ENCODE measurements around the gene PKIG.

The PKIG gene

GRCh38 chr20:44600301-44600700 lies 17.9 kb downstream of the PKIG start:
- TF ChIP-seq, protein P1, sequence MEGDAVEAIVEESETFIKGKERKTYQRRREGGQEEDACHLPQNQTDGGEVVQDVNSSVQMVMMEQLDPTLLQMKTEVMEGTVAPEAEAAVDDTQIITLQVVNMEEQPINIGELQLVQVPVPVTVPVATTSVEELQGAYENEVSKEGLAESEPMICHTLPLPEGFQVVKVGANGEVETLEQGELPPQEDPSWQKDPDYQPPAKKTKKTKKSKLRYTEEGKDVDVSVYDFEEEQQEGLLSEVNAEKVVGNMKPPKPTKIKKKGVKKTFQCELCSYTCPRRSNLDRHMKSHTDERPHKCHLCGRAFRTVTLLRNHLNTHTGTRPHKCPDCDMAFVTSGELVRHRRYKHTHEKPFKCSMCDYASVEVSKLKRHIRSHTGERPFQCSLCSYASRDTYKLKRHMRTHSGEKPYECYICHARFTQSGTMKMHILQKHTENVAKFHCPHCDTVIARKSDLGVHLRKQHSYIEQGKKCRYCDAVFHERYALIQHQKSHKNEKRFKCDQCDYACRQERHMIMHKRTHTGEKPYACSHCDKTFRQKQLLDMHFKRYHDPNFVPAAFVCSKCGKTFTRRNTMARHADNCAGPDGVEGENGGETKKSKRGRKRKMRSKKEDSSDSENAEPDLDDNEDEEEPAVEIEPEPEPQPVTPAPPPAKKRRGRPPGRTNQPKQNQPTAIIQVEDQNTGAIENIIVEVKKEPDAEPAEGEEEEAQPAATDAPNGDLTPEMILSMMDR (IDR thresholded peaks at IDR 0.05): no peak
- Histone ChIP-seq H3K27ac (peak overlapping the region; percentile 88 to 90), H3K4me3 (peak overlapping the region; percentile 10)
- DNase-seq (ENCODE audit: low spot score): no peak

DNA sequence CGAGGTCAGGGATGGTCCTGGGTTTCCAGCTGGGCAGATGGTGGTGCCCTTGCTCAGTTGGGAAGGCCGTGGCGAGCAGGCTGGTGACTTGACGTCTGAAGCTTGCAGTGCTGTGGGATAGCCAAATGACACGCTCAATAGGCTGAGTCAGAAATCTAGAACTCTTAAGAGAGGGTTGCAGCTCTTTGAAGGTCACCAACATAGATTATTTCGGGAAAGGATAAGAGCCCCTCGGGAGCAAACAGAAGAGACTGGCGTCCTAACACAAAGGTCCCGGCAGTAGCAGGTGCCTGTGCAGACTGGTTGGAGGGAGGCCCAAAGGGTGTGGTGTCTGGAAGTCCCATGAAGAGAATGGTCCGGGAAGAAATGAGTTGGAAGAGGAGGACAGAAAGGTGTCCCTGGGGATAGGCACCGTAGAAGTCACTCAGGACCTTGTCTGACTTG lies 18.4 kb downstream of the PKIG start:
- Histone ChIP-seq H3K4me3 (peak overlapping the region; percentile 10), H3K27ac (peak overlapping the region; percentile 88 to 90)
- TF ChIP-seq, protein P1 (IDR thresholded peaks at IDR 0.05): no peak
- DNase-seq (ENCODE audit: low spot score): no peak

DNA sequence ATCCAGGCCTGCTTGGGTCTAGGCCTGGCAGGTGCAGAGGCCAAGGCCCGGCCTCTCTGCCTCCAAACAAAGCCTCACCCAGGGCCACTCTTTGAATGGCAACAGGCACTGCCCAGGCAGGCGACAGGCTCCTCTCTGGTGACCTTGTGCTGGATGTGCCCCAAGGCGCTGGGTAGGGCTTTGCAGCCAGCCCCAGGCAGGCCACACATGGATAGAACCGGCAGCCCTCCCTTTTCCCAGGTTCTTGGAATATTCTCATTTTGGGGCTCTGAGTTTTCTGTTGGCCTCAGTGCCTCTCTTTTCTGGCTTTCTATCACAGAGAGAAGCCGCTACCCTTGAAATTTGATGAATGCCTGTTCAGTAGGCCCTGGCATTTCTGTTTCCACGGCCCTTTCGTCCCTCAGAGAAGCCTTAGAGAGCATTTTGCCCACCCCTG lies 18.9 kb downstream of the PKIG start:
- TF ChIP-seq, protein P1 (IDR thresholded peaks at IDR 0.05): no peak
- H3K27ac ChIP-seq: peak overlapping the region; percentile 88 to 90
- H3K4me3 ChIP-seq: peak overlapping the region; percentile 10
- DNase-seq (ENCODE audit: low spot score): no peak

DNA sequence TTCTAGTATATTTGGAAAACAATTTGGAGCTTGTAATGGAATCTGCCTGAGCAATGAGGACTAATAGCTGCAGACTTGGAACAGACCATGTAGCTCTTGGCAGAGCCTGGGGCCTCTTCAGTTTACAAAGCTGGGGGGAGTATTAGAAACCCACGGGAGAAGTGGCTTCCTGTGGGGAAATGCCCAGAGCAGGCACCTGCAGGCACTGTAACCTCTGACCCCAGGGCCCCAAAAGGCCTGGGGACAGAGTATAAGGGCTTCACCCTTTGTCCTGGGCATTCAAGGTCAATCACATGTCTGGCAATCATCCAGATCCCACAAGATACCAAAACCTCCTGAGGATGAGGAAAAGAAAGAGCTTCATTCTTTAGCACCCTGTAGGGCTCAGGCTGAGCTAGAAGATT lies 19.4 kb downstream of the PKIG start:
- TF ChIP-seq, protein P1 (IDR thresholded peaks at IDR 0.05): no peak
- H3K27ac ChIP-seq: peak overlapping the region; percentile 88 to 90
- peak overlapping the region; percentile 10 for H3K4me3 ChIP-seq
- peak; percentile 90 for DNase-seq (ENCODE audit: low spot score)

GRCh38 chr20:44603327-44603726 lies 20.9 kb downstream of the PKIG start:
- no peak overlapping the region for H3K4me3 ChIP-seq
- DNase-seq (ENCODE audit: low spot score): no peak
- H3K27ac ChIP-seq: peak overlapping the region; percentile 80 to 88
- TF ChIP-seq, protein P1 (IDR thresholded peaks at IDR 0.05): no peak

GRCh38 chr20:44606725-44607441 lies 24.5 kb downstream of the PKIG start:
- H3K27ac ChIP-seq: no peak overlapping the region
- no peak for DNase-seq (ENCODE audit: low spot score)

More at GRCh38 chr20:44606725-44607441, 24.5 kb downstream of the PKIG start:
- no peak overlapping the region for H3K4me3 ChIP-seq
- TF ChIP-seq, protein P1 (IDR thresholded peaks at IDR 0.05): no peak

Data from coronary artery (tissue), 2 donors.